ENCODE results near the gene HNRNPC.

The HNRNPC gene

GRCh38 chr14:21261824-21262223, 7.4 kb downstream of the HNRNPC start:
- H3K4me1 ChIP-seq (ENCODE audit: insufficient read depth, low read length, poor library complexity, severe bottlenecking): peaks cover 76% of the 10 kb centered on the region
- peak overlapping the region; percentile 95 for H3K4me3 ChIP-seq (ENCODE audit: low read length, poor library complexity, severe bottlenecking)
- H3K4me2 ChIP-seq (ENCODE audit: low read depth, low read length, poor library complexity, severe bottlenecking): peak overlapping the region; percentile 98
- H3K9me2 ChIP-seq (replicated peaks; ENCODE audit: low read depth, low read length): no peaks in the 10 kb centered on the region
- no peak overlapping the region for H3K9ac ChIP-seq (ENCODE audit: low read depth, low read length, poor library complexity, severe bottlenecking)
- TF ChIP-seq EZH2phosphoT487 (IDR thresholded peaks at IDR 0.05; ENCODE audit: borderline replicate concordance) (no peak), CTCF (conservative IDR thresholded peaks at IDR 0.05; ENCODE audit: low read length) (no peak)
- peaks cover 7% of the 10 kb centered on the region; the same call in 1 of the 2 replicates for H3F3A ChIP-seq (ENCODE audit: low read depth)
- peaks cover 96% of the 10 kb centered on the region for H4K20me1 ChIP-seq (ENCODE audit: insufficient read depth, low read length, poor library complexity, severe bottlenecking)
- H3K79me2 ChIP-seq (ENCODE audit: insufficient read depth, low read length): peaks cover 100% of the 10 kb centered on the region
- peaks cover 75% of the 10 kb centered on the region for H3K36me3 ChIP-seq (ENCODE audit: insufficient read depth, low read length)
- no peaks in the 10 kb centered on the region for H3K27me3 ChIP-seq (ENCODE audit: insufficient read depth, low read length, poor library complexity, severe bottlenecking)
- H2AFZ ChIP-seq (ENCODE audit: low read length): no peak overlapping the region
- no peaks in the 10 kb centered on the region for H3K9me3 ChIP-seq (ENCODE audit: insufficient read depth, low read depth, low read length)

GRCh38 chr14:21258889-21259787, 10.1 kb downstream of the HNRNPC start:
- H3F3A ChIP-seq (ENCODE audit: low read depth): 0 out of 2 replicates have a peak, but pooled peaks cover 4% of the 10 kb centered on the region
- H3K79me2 ChIP-seq (ENCODE audit: insufficient read depth, low read length): peaks cover 100% of the 10 kb centered on the region
- peak overlapping the region; percentile 32 for H3K9ac ChIP-seq (ENCODE audit: low read depth, low read length, poor library complexity, severe bottlenecking)
- H3K27me3 ChIP-seq (ENCODE audit: insufficient read depth, low read length, poor library complexity, severe bottlenecking): no peaks in the 10 kb centered on the region
- H3K4me3 ChIP-seq (ENCODE audit: low read length, poor library complexity, severe bottlenecking): peak overlapping the region; percentile 66
- H3K9me2 ChIP-seq (replicated peaks; ENCODE audit: low read depth, low read length): no peaks in the 10 kb centered on the region
- peaks cover 95% of the 10 kb centered on the region for H4K20me1 ChIP-seq (ENCODE audit: insufficient read depth, low read length, poor library complexity, severe bottlenecking)
- no peaks in the 10 kb centered on the region for H3K9me3 ChIP-seq (ENCODE audit: insufficient read depth, low read depth, low read length)
- H3K4me2 ChIP-seq (ENCODE audit: low read depth, low read length, poor library complexity, severe bottlenecking): peak overlapping the region; percentile 92
- TF ChIP-seq EZH2phosphoT487 (IDR thresholded peaks at IDR 0.05; ENCODE audit: borderline replicate concordance): no peak
- TF ChIP-seq CTCF (conservative IDR thresholded peaks at IDR 0.05; ENCODE audit: low read length): no peak
- H2AFZ ChIP-seq (ENCODE audit: low read length): no peak overlapping the region
- H3K36me3 ChIP-seq (ENCODE audit: insufficient read depth, low read length): peaks cover 76% of the 10 kb centered on the region
- H3K4me1 ChIP-seq (ENCODE audit: insufficient read depth, low read length, poor library complexity, severe bottlenecking): peaks cover 65% of the 10 kb centered on the region

GRCh38 chr14:21258005-21258888, 11.0 kb downstream of the HNRNPC start:
- H3K27me3 ChIP-seq (ENCODE audit: insufficient read depth, low read length, poor library complexity, severe bottlenecking): no peaks in the 10 kb centered on the region
- H2AFZ ChIP-seq (ENCODE audit: low read length): no peak overlapping the region

More at GRCh38 chr14:21258005-21258888, 11.0 kb downstream of the HNRNPC start:
- Histone ChIP-seq H3K4me1 (ENCODE audit: insufficient read depth, low read length, poor library complexity, severe bottlenecking) (peaks cover 62% of the 10 kb centered on the region), H3F3A (ENCODE audit: low read depth) (0 out of 2 replicates have a peak, but pooled peaks cover 4% of the 10 kb centered on the region), H3K4me3 (ENCODE audit: low read length, poor library complexity, severe bottlenecking) (peak overlapping the region; percentile 66), H3K9me2 (replicated peaks; ENCODE audit: low read depth, low read length) (no peaks in the 10 kb centered on the region), H3K9ac (ENCODE audit: low read depth, low read length, poor library complexity, severe bottlenecking) (peak overlapping the region; percentile 32), H3K4me2 (ENCODE audit: low read depth, low read length, poor library complexity, severe bottlenecking) (peak overlapping the region; percentile 92), H4K20me1 (ENCODE audit: insufficient read depth, low read length, poor library complexity, severe bottlenecking) (peaks cover 95% of the 10 kb centered on the region), H3K79me2 (ENCODE audit: insufficient read depth, low read length) (peaks cover 100% of the 10 kb centered on the region), H3K36me3 (ENCODE audit: insufficient read depth, low read length) (peaks cover 75% of the 10 kb centered on the region), H3K9me3 (ENCODE audit: insufficient read depth, low read depth, low read length) (no peaks in the 10 kb centered on the region)
- TF ChIP-seq EZH2phosphoT487 (IDR thresholded peaks at IDR 0.05; ENCODE audit: borderline replicate concordance) (no peak), CTCF (conservative IDR thresholded peaks at IDR 0.05; ENCODE audit: low read length) (no peak)

Data from Loucy (cell line).